Activated CD8-positive, alpha-beta memory T cell treated with anti-CD3 and anti-CD28 coated beads, Interleukin-2, amount 50 U/mL, for 4 hours (primary cell): ENCODE results near the gene PDE4A.
A peak's percentile ranks its signal among the peaks of the same experiment; 100 is the strongest.

Experiments used
- DNase-seq: peaks from one replicate; pipeline ENCODE4 v3.0.0-alpha.2; 2020

The PDE4A gene

DNA sequence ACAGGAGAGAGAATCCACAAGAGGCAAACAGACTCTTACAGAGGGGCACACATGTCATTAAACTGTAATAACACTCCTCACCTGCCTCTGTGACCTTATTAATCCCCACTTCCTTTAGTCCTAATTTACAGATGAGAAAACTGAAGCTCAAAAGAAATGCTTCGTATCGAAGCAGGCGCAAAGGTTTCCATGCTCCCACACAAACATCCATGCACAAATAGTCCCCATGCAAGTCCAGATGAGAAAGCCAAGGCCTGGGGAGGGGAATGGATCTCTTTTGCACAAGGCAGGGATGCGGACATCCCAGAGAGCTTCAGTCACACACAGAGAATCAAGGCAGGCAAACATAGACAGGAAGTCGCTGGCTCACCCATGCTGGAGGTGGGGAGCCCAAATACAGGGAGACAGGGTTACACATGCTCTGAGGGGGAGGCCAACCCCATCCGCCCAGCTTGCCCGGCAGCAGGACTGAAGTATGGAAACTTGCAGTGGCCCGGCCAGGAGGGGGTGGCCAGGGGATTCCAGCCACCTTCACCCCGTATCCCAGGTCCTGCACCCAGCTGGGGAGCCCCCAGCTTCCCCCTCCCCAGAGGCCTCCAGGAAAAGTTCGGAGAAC is 96.4 kb downstream of the PDE4A start:
- DNase-seq, result peak; percentile 23

DNA sequence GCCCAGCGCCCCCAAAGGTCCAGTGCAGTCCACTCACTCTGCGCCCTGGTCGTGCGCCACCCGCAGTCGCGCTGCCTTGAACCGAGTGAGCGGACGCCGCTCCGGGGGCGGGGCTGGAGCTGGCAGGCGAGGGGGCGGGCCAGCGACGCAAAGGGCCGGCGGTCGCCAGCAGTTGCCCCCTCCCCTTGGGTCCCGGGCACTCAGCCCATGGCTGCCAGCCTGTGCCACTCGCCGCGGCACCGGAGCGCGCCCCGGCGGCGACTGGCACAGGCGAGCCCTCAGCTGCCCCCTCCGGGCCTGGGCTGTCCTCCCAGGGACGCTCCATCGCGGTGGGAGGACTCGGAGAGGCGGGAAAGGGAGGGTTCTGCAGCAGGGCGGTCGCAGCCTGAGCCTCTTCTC is 97.0 kb downstream of the PDE4A start, which contains the start of gene S1PR5:
TSS of gene S1PR5 (minus strand) at position 87 of the 399 bp plus-strand sequence. CDS start 2,436 bp downstream, outside the sequence.
- DNase-seq, result peak; percentile 28

DNA sequence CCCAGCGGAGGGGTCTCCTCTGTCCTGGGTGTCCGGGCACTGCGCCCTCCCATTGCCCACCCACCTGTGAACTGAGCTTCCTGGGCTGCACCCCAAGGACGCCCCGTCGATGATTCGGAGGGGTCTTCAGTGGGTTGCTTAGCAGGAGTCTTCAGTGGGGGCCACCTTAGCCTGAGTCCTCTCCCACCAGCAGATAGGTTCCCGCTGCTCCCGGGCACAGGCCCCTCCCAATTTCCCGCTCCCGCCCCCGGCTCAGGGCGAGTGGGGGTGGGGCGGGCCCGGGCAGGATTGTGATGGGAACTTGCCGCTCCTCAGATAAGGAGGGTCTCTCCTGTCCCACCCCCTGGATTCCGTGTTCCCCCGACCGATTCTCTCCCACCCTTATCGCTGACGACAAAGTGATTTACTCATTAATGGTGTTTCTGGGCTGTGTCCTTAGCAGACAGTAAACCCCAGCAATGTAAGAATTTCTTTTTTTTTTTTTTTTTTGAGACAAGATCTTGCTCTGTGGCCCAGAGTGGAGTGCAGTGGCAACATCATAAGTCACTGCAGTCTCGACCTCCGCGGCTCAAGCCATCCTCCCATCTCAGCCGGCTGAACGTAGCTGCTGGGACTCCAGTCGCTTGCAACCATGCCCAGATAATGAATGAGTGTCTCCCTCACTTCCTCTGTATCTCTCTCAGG is 97.6 kb downstream of the PDE4A start:
- DNase-seq, result peak; percentile 26

DNA sequence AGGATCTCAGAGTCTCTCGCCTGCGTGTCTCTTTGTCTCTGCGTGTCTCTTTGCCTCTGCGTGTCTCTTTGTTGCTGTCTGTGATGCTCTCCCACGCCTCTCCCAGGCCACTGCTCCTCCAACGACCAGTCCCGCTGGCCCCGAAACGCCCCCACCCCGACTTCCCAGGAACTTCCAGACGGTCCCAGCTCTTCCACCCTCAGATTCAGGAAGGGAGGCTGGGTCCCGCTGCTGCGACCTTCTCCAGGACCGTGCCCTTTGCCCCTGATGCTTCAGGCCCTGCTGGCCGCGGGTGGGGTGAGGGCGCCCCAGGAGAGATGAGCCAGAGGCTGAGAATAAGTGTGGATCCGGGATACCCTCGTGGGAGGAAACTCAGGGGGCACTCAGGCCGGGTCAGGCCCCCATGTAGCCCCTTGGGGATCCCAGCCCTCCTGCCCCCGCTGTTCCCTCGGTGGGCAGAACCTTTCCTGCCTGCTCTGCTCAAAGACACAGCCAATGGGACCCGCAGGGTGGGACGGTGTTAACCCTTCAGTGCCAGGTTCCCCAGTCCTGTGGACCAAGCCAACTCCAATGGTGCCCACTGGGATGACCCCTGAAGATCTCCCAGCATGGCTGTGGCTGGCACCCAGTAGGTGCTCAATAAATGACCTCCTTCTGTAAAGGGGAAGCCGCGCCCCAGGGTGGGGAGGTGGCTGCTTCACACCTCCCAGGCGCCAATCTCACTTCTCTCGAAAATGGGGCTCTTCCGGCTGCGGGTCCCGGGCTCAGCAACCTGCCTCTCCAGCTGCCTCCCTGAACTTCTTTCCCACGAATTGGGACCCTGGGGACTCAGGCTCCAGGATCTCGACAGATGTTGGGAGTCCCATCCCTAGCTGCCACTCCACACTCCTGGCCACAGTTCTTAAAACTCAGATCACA is 98.4 kb downstream of the PDE4A start:
- peak; percentile 21 for DNase-seq
